NB4 (cell line): ENCODE measurements around the gene CHAF1B.

Experiments
- MAX ChIP-seq: IDR thresholded peaks from 2 replicates; pipeline ENCODE4 v1.6.1; 2011; ENCODE audit warnings: low read depth, low read length
- TF ChIP-seq, protein P1 (sequence below): IDR thresholded peaks from one replicate; pipeline ENCODE4 v1.5.1; 2012; ENCODE audit warnings: low read depth, low read length

- TF ChIP-seq MAX = no peak
- TF ChIP-seq, protein P1, sequence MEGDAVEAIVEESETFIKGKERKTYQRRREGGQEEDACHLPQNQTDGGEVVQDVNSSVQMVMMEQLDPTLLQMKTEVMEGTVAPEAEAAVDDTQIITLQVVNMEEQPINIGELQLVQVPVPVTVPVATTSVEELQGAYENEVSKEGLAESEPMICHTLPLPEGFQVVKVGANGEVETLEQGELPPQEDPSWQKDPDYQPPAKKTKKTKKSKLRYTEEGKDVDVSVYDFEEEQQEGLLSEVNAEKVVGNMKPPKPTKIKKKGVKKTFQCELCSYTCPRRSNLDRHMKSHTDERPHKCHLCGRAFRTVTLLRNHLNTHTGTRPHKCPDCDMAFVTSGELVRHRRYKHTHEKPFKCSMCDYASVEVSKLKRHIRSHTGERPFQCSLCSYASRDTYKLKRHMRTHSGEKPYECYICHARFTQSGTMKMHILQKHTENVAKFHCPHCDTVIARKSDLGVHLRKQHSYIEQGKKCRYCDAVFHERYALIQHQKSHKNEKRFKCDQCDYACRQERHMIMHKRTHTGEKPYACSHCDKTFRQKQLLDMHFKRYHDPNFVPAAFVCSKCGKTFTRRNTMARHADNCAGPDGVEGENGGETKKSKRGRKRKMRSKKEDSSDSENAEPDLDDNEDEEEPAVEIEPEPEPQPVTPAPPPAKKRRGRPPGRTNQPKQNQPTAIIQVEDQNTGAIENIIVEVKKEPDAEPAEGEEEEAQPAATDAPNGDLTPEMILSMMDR = no peak
Observed at GRCh38 chr21:36456729-36457414, 71.7 kb downstream of the CHAF1B start.
